HG03108 (cell line): ENCODE data around the gene ZDHHC8.
"Not testable (repeated sequence)": the region's sequence is repeated elsewhere in the genome, so short reads cannot be mapped to it uniquely, and the experiment has no call there.

Experiments
- ATAC-seq: cut with Tn5 transposase; IDR thresholded peaks from one replicate; pipeline ENCODE4 v1.9.1; 2021; ENCODE audit warnings: moderate library complexity; ENCODE audit not compliant: unreplicated experiment

Gene ZDHHC8

GRCh38 chr22:20157430-20158183 is 26.0 kb downstream of the ZDHHC8 start:
- ATAC-seq = no peak

GRCh38 chr22:20158391-20159036 is 26.9 kb downstream of the ZDHHC8 start:
- no peak for ATAC-seq

DNA sequence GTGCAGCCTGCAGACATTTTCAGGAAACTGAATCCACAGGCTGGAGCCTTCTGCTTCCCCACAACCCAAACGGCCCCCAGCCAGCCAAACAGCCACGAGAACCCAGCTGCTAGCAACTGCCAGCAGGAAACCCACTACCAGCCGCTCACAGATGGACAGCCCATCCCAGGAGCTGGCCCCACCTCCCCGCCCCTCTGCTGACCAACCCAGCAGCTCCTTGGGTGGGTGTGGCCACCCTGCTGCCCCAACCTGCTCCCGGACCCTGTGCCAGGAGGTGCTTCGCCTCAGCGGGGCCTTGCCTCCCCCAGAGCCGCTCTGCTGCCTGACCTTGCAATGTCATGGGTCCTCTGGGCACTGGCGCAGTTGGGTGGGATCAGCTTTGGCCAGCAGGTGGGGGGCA is 27.5 kb downstream of the ZDHHC8 start:
- ATAC-seq = no peak

DNA sequence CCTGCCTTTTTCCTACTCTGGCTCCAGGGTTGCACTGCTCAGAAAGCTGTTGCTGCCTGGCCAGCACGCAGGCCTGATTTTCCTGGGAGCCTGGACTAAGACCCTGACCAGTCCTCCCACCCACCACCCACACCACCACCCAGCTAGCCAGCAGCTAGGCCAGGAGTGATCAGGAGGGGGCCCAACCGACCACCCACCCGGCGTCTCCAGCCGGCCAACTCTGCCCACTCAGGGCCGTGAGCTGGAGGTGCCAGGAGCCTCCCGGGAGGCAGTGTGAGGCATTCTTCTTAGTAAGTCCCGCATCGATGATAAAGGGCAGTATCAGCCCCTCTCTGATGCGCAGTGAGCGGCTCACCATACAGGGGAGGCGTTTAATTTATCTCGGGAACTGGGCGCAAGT is 27.9 kb downstream of the ZDHHC8 start:
- not testable (repeated sequence) for ATAC-seq

GRCh38 chr22:20160041-20160440 is 28.4 kb downstream of the ZDHHC8 start:
- no peak for ATAC-seq

GRCh38 chr22:20164863-20165262 is 33.3 kb downstream of the ZDHHC8 start:
- ATAC-seq = no peak

DNA sequence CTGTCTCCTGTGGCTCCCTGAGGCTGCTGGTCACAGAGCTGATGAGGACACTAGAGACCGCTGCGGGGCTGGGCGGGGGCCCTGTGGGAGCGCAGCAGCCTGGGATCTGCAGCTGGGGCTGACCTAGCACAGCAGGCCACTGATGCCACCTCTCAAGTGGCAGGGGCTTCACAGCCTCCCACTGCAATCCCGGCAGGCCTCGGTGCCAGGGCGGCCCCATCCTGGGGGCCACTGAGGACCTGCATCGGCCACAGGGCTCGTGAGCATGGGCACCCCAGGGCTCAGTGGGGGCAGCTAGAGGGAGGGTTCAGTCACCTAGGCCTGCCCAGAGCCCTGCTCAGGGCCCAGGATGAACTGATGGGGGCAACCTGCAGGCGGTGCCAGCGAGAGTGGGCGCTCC is 33.8 kb downstream of the ZDHHC8 start:
- no peak for ATAC-seq

- ATAC-seq = no peak
Measured at GRCh38 chr22:20165913-20166312, 34.3 kb downstream of the ZDHHC8 start.

DNA sequence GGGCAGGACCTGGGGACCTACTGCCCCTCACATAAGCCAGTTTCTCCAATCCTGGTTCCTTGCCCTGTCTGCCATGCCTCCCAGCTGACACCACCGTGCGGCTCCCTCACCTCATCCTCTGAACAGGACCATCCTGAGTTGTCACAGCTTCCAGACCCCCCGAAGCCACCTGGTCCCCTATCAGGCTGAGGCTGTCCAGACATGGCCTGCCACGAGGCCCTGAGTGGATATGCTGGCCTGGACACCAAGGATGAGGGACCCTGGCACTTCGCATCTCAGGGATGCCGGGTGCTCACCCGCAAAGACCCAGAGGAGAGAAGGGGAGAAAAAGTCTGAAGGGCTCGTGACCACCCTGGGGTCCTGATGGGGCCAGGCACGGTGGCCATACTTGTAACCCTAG is 35.1 kb downstream of the ZDHHC8 start:
- no peak for ATAC-seq

DNA sequence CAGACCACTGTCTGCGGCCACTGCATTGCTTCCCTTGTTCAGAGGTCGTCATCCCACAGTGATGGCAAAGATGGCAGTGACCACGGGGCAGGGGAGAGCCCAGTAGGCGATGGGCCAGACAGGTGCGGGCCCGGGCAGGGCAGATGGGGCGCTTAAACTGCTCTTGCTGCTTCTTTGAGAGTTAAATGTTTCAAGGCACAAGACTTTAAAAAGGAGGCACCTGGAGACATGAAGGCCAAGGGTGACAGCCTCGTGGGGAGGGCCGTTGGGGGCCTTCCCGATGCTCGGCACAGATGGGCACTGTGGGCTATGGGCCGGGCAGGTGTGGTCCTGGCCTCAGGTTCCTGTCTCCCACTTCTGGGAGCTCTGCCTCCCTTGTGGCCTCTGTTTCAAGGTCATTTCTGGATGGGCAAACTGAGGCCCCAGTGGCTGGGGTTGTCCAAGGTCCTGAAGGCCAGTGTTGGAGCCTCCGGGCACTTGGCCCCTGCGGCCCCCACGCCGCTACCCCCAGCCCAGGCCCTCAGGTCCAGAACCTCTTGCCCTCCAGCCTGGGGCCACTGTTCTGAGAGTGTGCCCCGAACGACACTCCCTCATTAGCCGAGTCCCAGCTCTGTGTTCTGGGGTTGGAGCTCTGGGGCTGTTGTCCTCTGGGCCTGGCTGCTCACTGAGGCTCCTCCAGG is 36.2 kb downstream of the ZDHHC8 start:
- no peak for ATAC-seq

DNA sequence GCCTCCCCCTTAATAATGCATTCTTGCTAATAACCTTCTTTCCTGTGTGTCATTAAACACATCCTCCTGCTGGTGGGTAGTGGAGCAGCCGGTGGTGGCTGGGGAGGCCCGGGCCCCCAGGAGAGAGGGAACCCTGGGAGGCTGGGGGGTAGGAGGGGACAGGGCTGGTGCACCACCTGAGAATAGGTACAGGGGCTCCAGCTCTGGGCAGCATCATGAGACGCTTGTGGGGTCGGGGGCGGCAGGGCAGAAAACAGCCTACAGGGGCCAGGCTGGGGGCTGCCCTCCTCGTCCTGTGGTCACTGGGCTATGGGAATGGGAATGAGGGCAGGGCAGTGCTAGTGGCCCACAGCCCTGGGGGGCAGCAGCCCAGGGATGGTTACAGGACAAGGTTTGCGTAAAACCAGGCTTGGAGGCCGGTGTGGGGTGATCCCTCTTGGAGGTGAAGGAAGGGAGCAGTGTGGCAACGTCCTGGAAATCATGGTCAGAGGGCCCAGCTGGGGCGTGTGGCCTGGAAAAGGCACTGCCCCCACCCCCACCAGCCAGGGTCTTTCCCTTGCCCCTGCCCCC is 37.7 kb downstream of the ZDHHC8 start:
- ATAC-seq = no peak

DNA sequence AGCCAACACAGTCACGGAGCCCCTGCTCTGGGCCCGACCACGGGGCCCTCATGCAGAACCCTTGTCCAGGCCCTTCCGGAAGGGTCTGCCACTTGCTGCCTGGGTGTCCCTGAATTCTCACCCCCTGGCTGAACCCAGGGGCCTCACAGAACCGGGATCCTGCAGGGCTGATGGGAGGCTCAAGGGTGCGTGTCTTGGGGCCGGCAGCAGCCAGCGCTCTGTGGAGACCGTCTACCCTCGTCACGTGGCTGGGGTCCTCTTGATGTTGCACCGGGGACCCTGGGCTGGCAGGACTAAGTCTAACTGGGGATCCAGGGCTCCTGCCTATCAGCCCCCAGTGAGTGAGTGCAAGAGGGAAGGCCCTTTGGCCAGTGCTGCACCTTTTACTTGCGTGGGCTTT is 38.6 kb downstream of the ZDHHC8 start:
- ATAC-seq = no peak

DNA sequence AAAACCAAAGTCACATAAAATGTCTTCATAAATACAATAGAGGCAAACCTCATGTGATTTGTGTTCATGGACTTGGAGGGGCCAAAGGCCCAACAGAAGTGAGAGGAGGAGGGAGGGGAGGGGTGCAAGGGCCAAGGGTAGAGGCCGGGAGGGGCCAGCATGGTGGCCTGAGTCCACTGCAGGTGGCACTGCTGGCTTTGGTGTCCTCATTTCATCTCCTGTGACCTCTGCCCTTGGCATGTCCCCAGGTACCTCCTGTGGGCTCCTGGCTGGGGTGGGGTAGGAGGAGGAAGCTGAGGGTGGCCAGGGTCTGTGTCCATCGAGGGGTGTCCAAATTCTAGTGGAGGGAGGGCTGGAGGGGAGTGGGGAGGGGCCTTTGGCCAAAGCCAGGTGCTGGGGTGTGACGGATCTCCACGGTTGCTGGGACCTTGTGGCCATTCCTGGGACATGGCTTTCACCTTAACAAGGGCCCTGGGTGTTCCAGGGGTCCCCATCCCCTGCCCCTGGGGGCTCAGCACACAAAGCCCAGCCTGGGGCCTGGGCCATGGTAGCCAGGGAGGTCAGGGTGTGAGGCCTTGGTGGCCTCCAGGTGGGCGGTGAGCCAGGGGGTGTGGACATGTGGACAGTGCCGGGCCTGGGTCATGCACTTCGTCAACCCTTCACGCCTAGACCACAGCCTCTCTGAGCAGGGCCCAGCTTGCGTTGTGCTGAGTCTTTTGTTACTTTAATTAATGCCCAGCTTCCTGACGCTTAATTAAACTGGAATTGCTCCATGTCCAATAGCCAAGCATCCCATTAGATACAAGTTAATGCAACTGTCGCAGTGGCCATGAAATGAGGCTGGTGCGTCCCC is 39.9 kb downstream of the ZDHHC8 start:
- ATAC-seq = no peak

DNA sequence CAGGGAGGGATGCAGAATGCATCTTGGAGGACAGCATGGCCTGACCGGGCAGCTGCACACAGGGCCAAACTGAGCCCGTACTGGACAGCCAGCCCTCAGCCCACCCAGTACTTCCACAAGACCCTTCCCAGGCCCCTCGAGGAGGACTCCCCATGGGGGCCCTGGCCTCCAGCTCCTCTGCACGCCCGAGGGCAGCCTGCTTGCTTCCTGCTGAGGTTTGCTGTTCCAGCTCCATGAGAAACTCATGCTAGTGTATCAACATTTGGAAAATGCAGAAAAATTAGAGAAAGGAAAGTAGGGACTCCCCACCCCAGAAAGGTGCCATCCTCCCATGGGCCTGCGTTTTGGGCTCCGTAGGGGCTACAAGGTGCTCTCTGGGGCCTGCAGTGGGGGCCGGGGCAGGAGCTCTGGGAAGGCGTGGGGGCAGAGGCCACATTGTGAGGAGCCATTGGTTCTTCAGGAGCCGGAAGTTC is 40.6 kb downstream of the ZDHHC8 start:
- no peak for ATAC-seq

- ATAC-seq = no peak
Measured at GRCh38 chr22:20173246-20173645, 41.6 kb downstream of the ZDHHC8 start.

DNA sequence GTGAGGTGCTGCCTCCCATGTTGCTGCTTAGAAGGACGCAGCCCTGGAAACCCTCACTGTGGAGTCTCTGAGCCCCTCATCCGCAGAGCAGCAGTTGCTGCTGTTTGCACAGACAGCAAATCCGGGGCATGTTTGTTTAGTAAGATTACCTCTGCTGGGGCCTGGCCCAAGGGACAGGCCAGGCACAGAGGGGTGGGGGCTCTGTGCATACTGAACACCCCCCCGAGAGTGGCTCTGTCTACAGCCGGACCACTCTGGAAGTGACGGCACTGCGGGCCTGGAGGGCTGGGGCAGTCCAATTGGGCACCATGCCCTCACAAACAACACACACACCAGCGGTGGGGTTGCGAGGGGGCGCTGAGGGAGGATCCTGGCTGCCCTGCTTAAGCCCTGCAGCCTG is 42.2 kb downstream of the ZDHHC8 start:
- ATAC-seq = no peak

- no peak for ATAC-seq
Measured at GRCh38 chr22:20174785-20175596, 43.4 kb downstream of the ZDHHC8 start.

GRCh38 chr22:20175597-20175900 is 43.9 kb downstream of the ZDHHC8 start:
- ATAC-seq = no peak

DNA sequence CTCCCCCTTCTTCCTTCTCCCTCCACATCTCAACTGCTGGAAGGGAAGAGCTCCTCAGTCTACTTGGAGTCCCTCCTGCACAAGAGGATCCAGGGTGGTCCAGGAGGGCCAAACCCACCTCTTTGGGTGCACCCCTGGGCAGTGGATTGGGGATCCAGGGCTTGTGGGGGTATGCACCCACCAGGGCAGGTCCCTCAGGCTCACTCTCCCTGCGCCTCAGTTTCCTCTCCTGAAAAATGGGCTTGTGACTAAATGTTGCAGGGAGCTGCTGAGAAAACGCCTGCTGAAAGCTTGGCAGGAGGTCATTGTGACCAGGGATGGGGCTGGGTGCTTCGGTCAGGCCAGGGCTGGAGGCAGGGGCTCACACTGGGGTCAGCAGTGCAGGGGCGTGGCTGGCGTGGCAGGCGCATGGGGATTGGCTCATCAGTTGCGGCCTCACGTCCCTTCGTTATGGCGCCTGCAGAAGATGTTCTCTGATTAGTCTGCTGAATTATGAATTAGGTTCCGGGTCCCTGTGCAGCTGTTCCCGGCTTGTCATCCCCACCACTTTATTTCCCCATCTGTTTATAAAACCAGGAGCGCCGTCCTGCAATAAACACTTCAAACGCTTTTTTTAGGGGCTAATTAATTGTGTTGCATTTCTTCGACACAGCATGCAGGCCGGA is 44.9 kb downstream of the ZDHHC8 start:
- no peak for ATAC-seq
